Measurements from ENCODE around the gene NUDT14.

The NUDT14 gene

GRCh38 chr14:105195051-105195450 lies 13.9 kb upstream of the NUDT14 start:
- no peak overlapping the region for H3K4me3 ChIP-seq (ENCODE audit: low read depth, low read length)
- DNase-seq (ENCODE audit: low read depth), result no peak
- TF ChIP-seq CTCF (IDR thresholded peaks at IDR 0.05; ENCODE audit: low read depth, low read length, missing control alignments), result no peak

GRCh38 chr14:105193916-105194782 lies 13.0 kb upstream of the NUDT14 start:
- DNase-seq (ENCODE audit: low read depth), result no peak
- no peak for TF ChIP-seq CTCF (IDR thresholded peaks at IDR 0.05; ENCODE audit: low read depth, low read length, missing control alignments)
- no peak overlapping the region for H3K4me3 ChIP-seq (ENCODE audit: low read depth, low read length)

- no peak for TF ChIP-seq CTCF (IDR thresholded peaks at IDR 0.05; ENCODE audit: low read depth, low read length, missing control alignments)
- no peak for DNase-seq (ENCODE audit: low read depth)
- H3K4me3 ChIP-seq (ENCODE audit: low read depth, low read length), result no peak overlapping the region
Measured at GRCh38 chr14:105192866-105193731, 12.0 kb upstream of the NUDT14 start.

- no peak for DNase-seq (ENCODE audit: low read depth)
- H3K4me3 ChIP-seq (ENCODE audit: low read depth, low read length), result no peak overlapping the region
- peak; percentile 12 for TF ChIP-seq CTCF (IDR thresholded peaks at IDR 0.05; ENCODE audit: low read depth, low read length, missing control alignments)
Measured at GRCh38 chr14:105187935-105188524, 6.9 kb upstream of the NUDT14 start.

- no peak overlapping the region for H3K4me3 ChIP-seq (ENCODE audit: low read depth, low read length)
- no peak for TF ChIP-seq CTCF (IDR thresholded peaks at IDR 0.05; ENCODE audit: low read depth, low read length, missing control alignments)
- no peak for DNase-seq (ENCODE audit: low read depth)
Measured at GRCh38 chr14:105187116-105187515, 6.0 kb upstream of the NUDT14 start.

- no peak for DNase-seq (ENCODE audit: low read depth)
Measured at GRCh38 chr14:105185973-105186372, 4.9 kb upstream of the NUDT14 start.

More at GRCh38 chr14:105185973-105186372, 4.9 kb upstream of the NUDT14 start:
- TF ChIP-seq CTCF (IDR thresholded peaks at IDR 0.05; ENCODE audit: low read depth, low read length, missing control alignments), result no peak
- H3K4me3 ChIP-seq (ENCODE audit: low read depth, low read length), result no peak overlapping the region
